NK-92 (cell line): Measurements from ENCODE around the gene CAND1.
"Not testable (repeated sequence)": the region's sequence is repeated elsewhere in the genome, so short reads cannot be mapped to it uniquely, and the experiment has no call there.

Experiments used
- DNase-seq: peaks from one replicate; lab custom pipeline; 2025; ENCODE audit not compliant: unreplicated experiment; lab: John Stamatoyannopoulos, UW

The CAND1 gene

DNA sequence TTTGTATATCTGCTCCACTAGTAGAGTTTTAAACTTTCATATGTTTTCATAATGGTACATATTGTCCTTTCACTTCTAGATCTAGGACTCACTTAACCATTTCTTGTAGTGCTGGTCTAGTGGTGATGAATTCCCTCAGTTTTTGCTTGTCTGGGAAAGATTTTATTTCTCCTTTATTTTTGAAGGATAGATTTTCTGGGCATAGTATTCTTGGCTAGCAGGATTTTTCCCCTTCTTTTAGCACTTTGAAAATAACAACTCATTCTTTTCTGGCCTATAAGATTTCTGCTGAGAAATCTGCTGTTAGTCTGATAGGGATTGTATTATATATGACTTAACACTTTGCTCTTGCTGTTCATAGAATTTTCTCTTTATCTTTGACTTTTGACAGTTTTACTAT lies 69.3 kb downstream of the CAND1 start:
- no peak for DNase-seq

DNA sequence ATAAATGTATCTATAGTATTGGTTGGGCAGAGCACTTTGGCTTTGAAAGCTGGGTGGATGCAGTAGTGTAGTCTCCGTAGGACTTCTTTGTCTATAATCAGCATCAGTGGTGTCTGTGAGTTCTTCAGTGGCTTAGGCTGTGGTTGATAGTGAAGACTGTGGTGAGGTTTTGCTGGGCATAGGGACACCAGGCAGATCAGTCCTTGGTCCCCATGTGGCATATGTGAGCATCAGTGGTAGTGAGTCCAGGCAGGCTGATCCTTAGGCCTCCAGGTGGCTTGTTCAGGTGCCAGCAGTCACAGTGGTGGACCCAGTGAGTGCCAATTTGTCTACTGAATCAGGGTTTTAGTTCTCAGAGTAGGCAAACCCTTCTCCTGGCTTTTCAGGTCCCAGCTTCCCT lies 70.4 kb downstream of the CAND1 start:
- DNase-seq, result no peak

GRCh38 chr12:67341086-67341485 lies 71.9 kb downstream of the CAND1 start:
- DNase-seq, result not testable (repeated sequence)

DNA sequence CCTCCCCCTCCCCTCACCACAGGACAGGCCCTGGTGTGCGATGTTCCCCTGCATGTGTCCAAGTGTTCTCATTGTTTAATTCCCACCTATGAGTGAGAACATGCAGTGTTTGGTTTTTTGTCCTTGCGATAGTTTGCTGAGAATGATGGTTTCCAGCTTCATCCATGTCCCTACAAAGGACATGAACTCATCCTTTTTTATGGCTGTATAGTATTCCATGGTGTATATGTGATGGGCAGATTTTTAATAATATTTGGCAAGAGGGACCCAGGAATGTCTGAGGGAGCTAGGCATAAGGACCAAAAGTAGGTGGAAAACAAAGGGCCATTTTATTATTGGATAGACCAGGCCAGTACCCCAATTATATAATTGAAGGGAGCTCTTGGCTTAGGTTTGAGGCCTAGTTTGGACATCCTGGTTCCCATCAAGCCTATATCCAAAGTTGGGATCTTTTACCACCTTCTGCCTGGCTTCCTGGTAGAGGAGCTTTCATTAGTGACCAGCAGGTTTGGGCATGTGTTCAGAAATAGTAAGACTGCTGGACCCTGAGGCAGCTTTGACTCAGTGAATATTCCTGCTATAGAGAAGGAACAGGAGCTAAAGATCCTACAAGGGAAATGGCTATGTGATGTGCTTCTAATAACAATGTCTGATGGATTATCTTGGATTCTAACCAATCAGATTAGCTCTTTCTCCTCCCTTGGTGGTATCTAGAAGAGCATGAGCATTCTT lies 76.0 kb downstream of the CAND1 start:
- no peak for DNase-seq

DNA sequence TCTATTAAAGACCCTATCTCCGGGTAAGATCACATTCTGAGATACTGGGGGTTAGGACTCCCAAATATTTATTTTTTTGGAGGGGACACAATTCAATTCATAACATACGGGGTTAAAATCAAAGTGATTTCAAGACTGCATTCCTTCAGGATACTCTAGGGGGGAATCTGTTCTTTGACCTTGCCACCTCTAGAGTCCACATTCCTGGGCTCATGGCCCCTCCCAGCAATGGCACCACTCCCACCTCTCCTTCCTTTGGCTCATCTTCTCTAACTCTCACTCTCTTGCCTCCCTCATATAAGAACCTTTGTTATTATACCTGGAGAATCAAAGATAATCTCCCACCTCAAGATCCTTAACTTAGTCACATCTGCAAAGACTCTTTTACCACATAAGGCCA lies 79.5 kb downstream of the CAND1 start:
- no peak for DNase-seq

- no peak for DNase-seq
Measured at GRCh38 chr12:67352682-67353081, 83.5 kb downstream of the CAND1 start.

DNA sequence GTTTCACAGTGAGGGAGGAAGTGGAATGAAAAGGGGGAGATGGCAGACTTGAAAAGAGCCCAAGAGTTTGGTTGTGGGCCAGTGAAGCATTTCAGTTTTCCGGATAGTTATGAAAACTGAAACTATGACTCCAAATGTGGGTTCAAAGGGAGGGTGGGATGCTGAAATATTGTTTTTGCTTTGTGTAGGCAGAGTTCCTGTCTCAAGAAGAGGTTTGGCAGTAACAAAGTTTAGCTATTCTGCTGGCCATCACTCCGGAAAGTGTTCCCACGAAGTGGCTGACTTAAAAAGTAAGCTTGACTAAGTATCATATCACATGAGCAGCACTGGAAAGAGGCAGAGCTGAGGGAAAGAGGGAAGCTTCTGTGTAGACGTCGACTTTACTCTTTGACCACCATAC lies 85.2 kb downstream of the CAND1 start:
- DNase-seq, result no peak

DNA sequence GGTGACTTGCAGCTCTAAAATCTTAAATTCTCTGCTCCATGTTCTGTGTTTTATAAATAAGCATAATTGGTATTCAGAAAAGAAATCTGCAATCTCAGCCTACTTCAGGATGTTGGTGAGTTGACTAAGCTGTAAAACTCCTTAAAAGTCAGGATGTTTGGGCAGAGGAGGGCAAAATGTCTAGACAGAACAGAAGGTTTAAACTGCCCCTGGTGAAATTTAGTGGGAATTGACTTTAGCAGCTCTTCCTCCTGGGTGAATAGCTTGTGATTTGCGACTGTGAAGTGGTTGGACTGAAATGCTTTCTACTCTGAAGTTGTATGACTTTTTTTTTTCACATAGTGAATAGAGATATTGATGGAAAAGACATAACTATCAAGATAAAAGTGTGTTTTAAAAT lies 85.8 kb downstream of the CAND1 start:
- no peak for DNase-seq

DNA sequence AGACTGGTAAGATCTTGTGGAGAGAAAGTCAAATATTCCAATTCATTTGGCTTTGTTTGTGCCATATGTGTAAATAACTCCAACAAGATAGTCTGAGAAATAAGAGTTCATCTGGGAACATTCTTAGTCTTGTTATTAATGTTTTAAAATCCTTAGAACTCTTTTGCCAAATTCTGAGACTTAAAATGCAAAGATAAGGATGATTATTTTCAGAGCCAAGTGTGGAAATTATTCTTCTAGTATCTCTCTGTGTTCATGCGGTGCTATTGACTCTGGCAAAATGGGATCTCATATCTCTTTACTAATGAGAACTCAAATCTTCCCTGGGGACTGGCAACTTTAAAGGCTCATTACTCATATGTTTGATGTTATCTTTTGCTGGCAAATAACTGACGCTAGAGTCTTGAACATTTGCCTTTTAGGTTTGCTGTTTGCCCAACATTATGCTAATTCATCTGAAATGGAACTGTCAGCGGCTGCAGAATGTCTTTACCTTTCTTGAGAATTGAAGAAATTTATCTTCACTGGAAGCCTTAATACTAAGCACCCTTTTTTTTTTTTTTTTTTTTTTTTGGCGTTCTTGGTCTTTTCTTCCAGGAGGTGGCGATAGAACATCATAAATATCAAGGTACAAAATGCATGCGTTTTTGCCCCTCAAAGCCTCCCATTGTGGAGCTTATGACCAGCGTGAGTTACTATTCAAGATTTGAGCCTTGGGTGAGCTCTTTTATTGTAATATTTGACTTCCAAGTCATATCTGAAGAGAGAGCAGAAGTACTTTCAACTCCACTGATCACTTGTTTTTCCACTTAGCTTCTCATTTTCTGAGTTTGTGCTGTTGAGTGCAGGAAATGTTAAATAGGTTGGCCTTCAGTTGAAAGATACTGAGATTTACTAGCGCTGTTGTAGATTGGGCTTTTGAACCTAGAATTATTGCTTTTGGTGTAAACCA lies 86.5 kb downstream of the CAND1 start:
- DNase-seq, result no peak

- no peak for DNase-seq
Measured at GRCh38 chr12:67356380-67356774, 87.2 kb downstream of the CAND1 start.

- DNase-seq, result no peak
Measured at GRCh38 chr12:67357376-67358125, 88.4 kb downstream of the CAND1 start.

- no peak for DNase-seq
Measured at GRCh38 chr12:67358781-67359338, 89.7 kb downstream of the CAND1 start.

DNA sequence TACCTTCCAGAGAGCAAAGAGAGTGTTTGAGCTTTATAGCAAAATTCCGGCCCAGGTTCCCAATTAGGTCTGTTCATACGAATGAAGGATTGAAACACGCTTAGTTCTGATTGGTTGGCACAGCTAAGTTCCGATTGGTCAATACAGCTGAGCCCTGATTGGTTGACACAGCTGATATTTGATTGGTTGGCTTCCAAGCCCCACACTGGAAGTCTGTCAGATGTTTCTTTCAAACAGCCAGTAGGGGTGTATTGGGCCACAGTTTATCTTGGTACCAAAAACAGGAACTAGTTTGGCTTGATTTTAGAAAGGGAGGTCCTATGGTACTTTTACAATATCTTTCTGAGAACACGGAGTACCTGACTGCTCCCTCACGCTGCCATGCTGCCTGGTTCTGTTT lies 93.4 kb downstream of the CAND1 start:
- no peak for DNase-seq

- DNase-seq, result no peak
Measured at GRCh38 chr12:67364228-67364627, 95.1 kb downstream of the CAND1 start.

DNA sequence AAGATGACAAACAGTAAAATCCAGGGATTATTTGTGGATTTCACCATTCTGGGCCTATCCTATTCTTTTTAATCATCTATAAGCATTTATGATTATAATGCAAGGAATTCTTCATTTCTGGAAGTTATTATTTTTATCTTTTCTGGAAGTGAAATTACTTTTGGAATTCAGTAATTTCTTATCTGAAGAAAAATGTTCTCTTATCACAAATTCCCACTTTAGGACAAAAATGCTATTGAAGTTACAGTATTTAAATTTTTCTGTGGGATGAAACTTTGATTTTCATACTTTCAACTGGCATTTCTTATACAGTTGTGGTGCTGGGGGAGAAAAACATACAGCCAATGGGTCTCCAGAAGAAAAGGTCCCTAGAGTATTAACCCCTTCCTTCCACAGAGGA lies 96.0 kb downstream of the CAND1 start:
- DNase-seq, result no peak

GRCh38 chr12:67367843-67368242 lies 98.7 kb downstream of the CAND1 start:
- no peak for DNase-seq
